SK-N-SH (cell line): ENCODE data around the gene ITGA6. TPM values are rescaled to one million over a fixed set of nuclear protein-coding genes. Genes with fewer than 3 reads are reported as not detected.

Experiments
- CTCF ChIA-PET: fragments of 300-600, 350-600 bp; formaldehyde crosslinking; extraction: SDS; loops from one replicate; lab custom pipeline; 2021; lab: Yijun Ruan, JAX
- POLR2A ChIA-PET: fragments of 350-600 bp; sonication (Branson Sonifier 250); formaldehyde crosslinking; extraction: SDS; loops from one replicate; lab custom pipeline; 2020; ENCODE audit warnings: antibody characterized with exemption, inconsistent platforms; lab: Yijun Ruan, JAX
- DNase-seq: peaks from one replicate; pipeline ENCODE4 v3.0.0; 2012
- H2AFZ ChIP-seq: fragments of 200-600 bp; sonication (generic); 2 replicates; pipeline ENCODE4 v1.8.1; 2016; ENCODE audit warnings: antibody characterized with exemption, mild to moderate bottlenecking, low read depth
- H3F3A ChIP-seq: fragments of 200-600 bp; sonication (generic); replicated peaks from 2 replicates; pipeline ENCODE3; 2016; ENCODE audit warnings: antibody characterized with exemption, mild to moderate bottlenecking; ENCODE audit not compliant: insufficient read depth
- H3K27ac ChIP-seq, 2 experiments: fragments of 200-500 bp in 1 of 2; fragments of 200-600 bp in 1 of 2; sonication (Bioruptor generic) in 1 of 2; sonication (generic), shearing (Covaris generic) in 1 of 2; 2 replicates each; pipeline versions ENCODE4 v1.5.1 to v1.6.1; 2014 to 2016; ENCODE audit warnings: low read depth in 2 of 2, inconsistent platforms in 1 of 2, low read length in 1 of 2, mild to moderate bottlenecking in 1 of 2, mixed read lengths in 1 of 2
- H3K27me3 ChIP-seq: fragments of 200-600 bp; sonication (generic), shearing (Covaris generic); 2 replicates; pipeline ENCODE4 v1.6.1; 2016; ENCODE audit warnings: mixed run types; ENCODE audit not compliant: insufficient read depth
- H3K36me3 ChIP-seq, 2 experiments: fragments of 200-500 bp in 1 of 2; fragments of 200-600 bp in 1 of 2; sonication (Bioruptor generic) in 1 of 2; sonication (generic) in 1 of 2; replicated peaks in 1 of 2; 2 replicates each; pipeline versions ENCODE3 to v1.5.1; 2014 to 2016; ENCODE audit warnings: low read length in 1 of 2, mild to moderate bottlenecking in 1 of 2; ENCODE audit not compliant: insufficient read depth in 2 of 2, control insufficient read depth in 1 of 2
- H3K4me1 ChIP-seq, 2 experiments: fragments of 200-500 bp in 1 of 2; fragments of 200-600 bp in 1 of 2; sonication (Bioruptor generic) in 1 of 2; sonication (generic), shearing (Covaris generic) in 1 of 2; 2 replicates each; pipeline versions ENCODE4 v1.5.1 to v1.6.1; 2014 to 2016; ENCODE audit warnings: low read depth in 1 of 2, low read length in 1 of 2, mixed run types in 1 of 2; ENCODE audit not compliant: insufficient read depth in 2 of 2, control insufficient read depth in 1 of 2
- H3K4me2 ChIP-seq: fragments of 200-600 bp; sonication (generic), shearing (Covaris generic); 2 replicates; pipeline ENCODE4 v1.6.1; 2017; ENCODE audit warnings: mixed run types
- H3K4me3 ChIP-seq, 2 experiments: fragments of 200-500 bp in 1 of 2; fragments of 200-600 bp in 1 of 2; sonication (Bioruptor generic) in 1 of 2; sonication (generic), shearing (Covaris generic) in 1 of 2; 2 replicates each; pipeline versions ENCODE4 v1.5.1 to v1.8.1; 2014 to 2016; ENCODE audit warnings: low read depth in 2 of 2, inconsistent platforms in 1 of 2, low read length in 1 of 2, mild to moderate bottlenecking in 1 of 2, mixed read lengths in 1 of 2, moderate library complexity in 1 of 2
- H3K79me2 ChIP-seq: fragments of 200-600 bp; sonication (generic); 2 replicates; pipeline ENCODE4 v1.8.1; 2017; ENCODE audit warnings: mild to moderate bottlenecking; ENCODE audit not compliant: insufficient read depth
- H3K9ac ChIP-seq: fragments of 200-600 bp; sonication (generic); 2 replicates; pipeline ENCODE4 v1.6.1; 2017; ENCODE audit warnings: mixed run types
- H3K9me2 ChIP-seq: fragments of 200-600 bp; sonication (generic); 2 replicates; pipeline ENCODE4 v1.6.1; 2017; ENCODE audit warnings: mixed run types
- H3K9me3 ChIP-seq: fragments of 200-600 bp; sonication (generic); 2 replicates; pipeline ENCODE4 v1.6.1; 2017; ENCODE audit warnings: mixed run types, mild to moderate bottlenecking, moderate library complexity
- H4K20me1 ChIP-seq: fragments of 200-600 bp; sonication (generic); 2 replicates; pipeline ENCODE4 v1.6.1; 2017; ENCODE audit warnings: mild to moderate bottlenecking, mixed run types; ENCODE audit not compliant: insufficient read depth
- CHD2 ChIP-seq: fragments of 150-350 bp; IDR thresholded peaks from 2 replicates; pipeline ENCODE4 v1.6.1; 2018; ENCODE audit warnings: low read length; ENCODE audit not compliant: partially characterized antibody
- EZH2phosphoT487 ChIP-seq: fragments of 200-600 bp; sonication (generic); IDR thresholded peaks from 2 replicates; pipeline ENCODE4 v1.6.1; 2017; ENCODE audit warnings: low read depth, mixed run types, mild to moderate bottlenecking, antibody characterized with exemption, moderate library complexity, borderline replicate concordance
- FOXJ3 ChIP-seq: sonication (generic); formaldehyde crosslinking; IDR thresholded peaks from 2 replicates; pipeline ENCODE4 v1.5.1; 2020; ENCODE audit warnings: mild to moderate bottlenecking, missing genetic modification reagents
- FOXM1 ChIP-seq: IDR thresholded peaks from 2 replicates; pipeline ENCODE4 v1.4.0; 2012; ENCODE audit warnings: low read depth, mild to moderate bottlenecking
- NRF1 ChIP-seq: IDR thresholded peaks from 2 replicates; pipeline ENCODE4 v1.6.1; 2012; ENCODE audit warnings: low read depth, mild to moderate bottlenecking, low read length
- POLR2AphosphoS5 ChIP-seq: IDR thresholded peaks from 2 replicates; pipeline ENCODE4 v1.6.1; 2012; ENCODE audit warnings: low read depth, low read length
- RAD21 ChIP-seq: IDR thresholded peaks from 2 replicates; pipeline ENCODE4 v1.6.1; 2012; ENCODE audit warnings: mild to moderate bottlenecking, low read length
- RFX5 ChIP-seq: IDR thresholded peaks from 2 replicates; pipeline ENCODE4 v1.6.1; 2012; ENCODE audit warnings: mild to moderate bottlenecking, improper control_type of control experiment, low read length
- SIN3A ChIP-seq: IDR thresholded peaks from 2 replicates; pipeline ENCODE4 v1.6.1; 2012; ENCODE audit warnings: low read depth, mild to moderate bottlenecking, low read length, moderate library complexity, borderline replicate concordance
- SMC3 ChIP-seq: IDR thresholded peaks from 2 replicates; pipeline ENCODE4 v1.6.1; 2012; ENCODE audit warnings: low read depth, low read length, improper control_type of control experiment
- TEAD4 ChIP-seq: IDR thresholded peaks from 2 replicates; pipeline ENCODE4 v1.4.0; 2012; ENCODE audit warnings: mild to moderate bottlenecking, borderline replicate concordance; ENCODE audit not compliant: insufficient read depth
- YY1 ChIP-seq: IDR thresholded peaks from 2 replicates; pipeline ENCODE4 v1.4.0; 2012; ENCODE audit warnings: low read depth, mild to moderate bottlenecking
- WGBS: methylation state at CpG from one replicate; pipeline ENCODE4 v1.1.6; 2017; ENCODE audit warnings: low lambda C conversion rate; 5-methylcytosine and 5-hydroxymethylcytosine counted together
- polyA plus RNA-seq, 3 experiments: library from polyadenylated mRNA; depleted of rRNA; stranded (reverse); fragments of >200 nt; gene quantifications; 2 replicates each; pipeline ENCODE4 v1.2.3, GENCODE V29; 2012
- TF ChIP-seq, protein P1 (sequence below): IDR thresholded peaks from 2 replicates; pipeline ENCODE4 v1.6.1; 2012; ENCODE audit warnings: mild to moderate bottlenecking, low read depth, low read length, moderate library complexity
- TF ChIP-seq, protein P2 (sequence below): IDR thresholded peaks from 2 replicates; pipeline ENCODE4 v1.4.0; 2012; ENCODE audit warnings: low read depth, borderline replicate concordance
- TF ChIP-seq, protein P3 (sequence below): IDR thresholded peaks from 2 replicates; pipeline ENCODE4 v1.4.0; 2012; ENCODE audit warnings: low read depth

Gene ITGA6
- polyA plus RNA-seq, 1 of the 3 experiments (the other 2 are of a cell fraction) = 26.0 TPM

DNA sequence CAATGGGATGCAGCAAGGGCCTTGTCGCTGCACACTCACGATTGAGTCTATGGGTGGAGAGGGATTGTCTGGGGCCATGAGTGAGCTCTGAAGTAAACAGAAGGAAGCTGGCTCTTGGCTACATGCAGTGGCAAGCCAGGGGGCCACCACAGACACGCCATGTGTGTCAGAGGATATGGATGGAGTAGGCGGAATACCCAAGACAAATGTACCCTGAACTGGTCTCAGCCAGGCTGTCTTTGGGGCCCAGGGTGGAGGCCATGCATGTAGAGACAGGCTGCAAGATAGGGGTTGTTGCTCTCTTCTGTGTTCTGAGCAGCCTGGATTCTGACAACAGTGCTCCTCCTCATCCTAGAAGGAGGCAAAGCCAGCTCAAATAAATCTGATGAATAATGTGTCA lies 24.0 kb upstream of the ITGA6 start:
- Histone ChIP-seq H3K9ac (no peak overlapping the region), H3F3A (peaks cover 19% of the 10 kb centered on the region), H3K4me3 (no peak overlapping the region), H3K27me3 (no peaks in the 10 kb centered on the region), H3K79me2 (no peaks in the 10 kb centered on the region), H4K20me1 (no peaks in the 10 kb centered on the region), H3K9me2 (no peaks in the 10 kb centered on the region), H3K36me3 (no peaks in the 10 kb centered on the region), H3K4me1 (peaks cover 0 to 3% of the 10 kb centered on the region in 2 experiments; a peak in 2 of 4 replicates), H3K27ac (no peak overlapping the region), H3K9me3 (no peaks in the 10 kb centered on the region), H2AFZ (no peak overlapping the region), H3K4me2 (no peak overlapping the region)
- WGBS = 84% methylated on average over 2 of the region's 4 CpGs
- no peak for DNase-seq
- TF ChIP-seq TEAD4 (no peak), FOXJ3 (CRISPR knock-in tag) (no peak)
- ChIA-PET CTCF (no interaction called here), POLR2A (no interaction called here)

DNA sequence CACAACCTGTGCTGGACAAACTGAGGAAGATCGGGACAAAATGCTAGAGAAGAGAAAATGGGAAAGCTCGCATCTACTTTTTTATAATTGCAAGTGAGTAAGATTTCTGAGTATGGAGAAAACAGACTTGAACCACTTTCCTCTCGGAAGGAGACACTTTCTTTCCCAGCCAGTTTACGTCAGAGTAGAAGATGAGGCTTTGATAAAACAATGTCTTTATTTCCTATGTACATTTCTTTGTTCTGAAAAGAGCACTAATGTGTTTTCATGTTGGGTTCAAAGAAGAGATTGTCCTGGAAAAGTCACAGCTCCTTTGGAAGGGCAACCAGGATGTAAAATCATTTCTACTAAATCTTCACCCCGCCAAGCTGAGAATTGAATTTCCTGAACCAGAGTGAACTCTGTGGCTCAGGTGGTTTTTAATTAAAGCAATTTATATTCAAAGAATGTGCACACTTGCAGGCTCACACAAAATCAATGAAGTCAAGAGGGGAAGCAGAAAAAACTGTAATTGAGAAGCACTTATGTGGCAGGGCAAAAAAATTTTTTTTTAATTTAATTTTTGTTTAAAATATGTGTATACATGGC lies 23.4 kb upstream of the ITGA6 start:
- H3K9ac ChIP-seq = no peak overlapping the region

More for the DNA sequence above, 23.4 kb upstream of the ITGA6 start:
- Histone ChIP-seq H2AFZ (no peak overlapping the region), H3K9me3 (no peaks in the 10 kb centered on the region), H3K27me3 (no peaks in the 10 kb centered on the region), H3F3A (peaks cover 19% of the 10 kb centered on the region), H3K4me3 (no peak overlapping the region), H3K4me2 (no peak overlapping the region), H3K36me3 (no peaks in the 10 kb centered on the region), H3K27ac (no peak overlapping the region), H3K9me2 (no peaks in the 10 kb centered on the region), H3K4me1 (peaks cover 0 to 4% of the 10 kb centered on the region in 2 experiments; a peak in 2 of 4 replicates), H4K20me1 (no peaks in the 10 kb centered on the region), H3K79me2 (no peaks in the 10 kb centered on the region)
- POLR2A ChIA-PET = no interaction called here
- no peak for TF ChIP-seq POLR2AphosphoS5
- TF ChIP-seq TEAD4 = no peak
- TF ChIP-seq FOXJ3 (CRISPR knock-in tag) = no peak
- no peak for TF ChIP-seq SMC3
- TF ChIP-seq RFX5 = no peak
- TF ChIP-seq, protein P1, sequence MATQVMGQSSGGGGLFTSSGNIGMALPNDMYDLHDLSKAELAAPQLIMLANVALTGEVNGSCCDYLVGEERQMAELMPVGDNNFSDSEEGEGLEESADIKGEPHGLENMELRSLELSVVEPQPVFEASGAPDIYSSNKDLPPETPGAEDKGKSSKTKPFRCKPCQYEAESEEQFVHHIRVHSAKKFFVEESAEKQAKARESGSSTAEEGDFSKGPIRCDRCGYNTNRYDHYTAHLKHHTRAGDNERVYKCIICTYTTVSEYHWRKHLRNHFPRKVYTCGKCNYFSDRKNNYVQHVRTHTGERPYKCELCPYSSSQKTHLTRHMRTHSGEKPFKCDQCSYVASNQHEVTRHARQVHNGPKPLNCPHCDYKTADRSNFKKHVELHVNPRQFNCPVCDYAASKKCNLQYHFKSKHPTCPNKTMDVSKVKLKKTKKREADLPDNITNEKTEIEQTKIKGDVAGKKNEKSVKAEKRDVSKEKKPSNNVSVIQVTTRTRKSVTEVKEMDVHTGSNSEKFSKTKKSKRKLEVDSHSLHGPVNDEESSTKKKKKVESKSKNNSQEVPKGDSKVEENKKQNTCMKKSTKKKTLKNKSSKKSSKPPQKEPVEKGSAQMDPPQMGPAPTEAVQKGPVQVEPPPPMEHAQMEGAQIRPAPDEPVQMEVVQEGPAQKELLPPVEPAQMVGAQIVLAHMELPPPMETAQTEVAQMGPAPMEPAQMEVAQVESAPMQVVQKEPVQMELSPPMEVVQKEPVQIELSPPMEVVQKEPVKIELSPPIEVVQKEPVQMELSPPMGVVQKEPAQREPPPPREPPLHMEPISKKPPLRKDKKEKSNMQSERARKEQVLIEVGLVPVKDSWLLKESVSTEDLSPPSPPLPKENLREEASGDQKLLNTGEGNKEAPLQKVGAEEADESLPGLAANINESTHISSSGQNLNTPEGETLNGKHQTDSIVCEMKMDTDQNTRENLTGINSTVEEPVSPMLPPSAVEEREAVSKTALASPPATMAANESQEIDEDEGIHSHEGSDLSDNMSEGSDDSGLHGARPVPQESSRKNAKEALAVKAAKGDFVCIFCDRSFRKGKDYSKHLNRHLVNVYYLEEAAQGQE = no peak
- no peak for TF ChIP-seq SIN3A
- TF ChIP-seq, protein P2, sequence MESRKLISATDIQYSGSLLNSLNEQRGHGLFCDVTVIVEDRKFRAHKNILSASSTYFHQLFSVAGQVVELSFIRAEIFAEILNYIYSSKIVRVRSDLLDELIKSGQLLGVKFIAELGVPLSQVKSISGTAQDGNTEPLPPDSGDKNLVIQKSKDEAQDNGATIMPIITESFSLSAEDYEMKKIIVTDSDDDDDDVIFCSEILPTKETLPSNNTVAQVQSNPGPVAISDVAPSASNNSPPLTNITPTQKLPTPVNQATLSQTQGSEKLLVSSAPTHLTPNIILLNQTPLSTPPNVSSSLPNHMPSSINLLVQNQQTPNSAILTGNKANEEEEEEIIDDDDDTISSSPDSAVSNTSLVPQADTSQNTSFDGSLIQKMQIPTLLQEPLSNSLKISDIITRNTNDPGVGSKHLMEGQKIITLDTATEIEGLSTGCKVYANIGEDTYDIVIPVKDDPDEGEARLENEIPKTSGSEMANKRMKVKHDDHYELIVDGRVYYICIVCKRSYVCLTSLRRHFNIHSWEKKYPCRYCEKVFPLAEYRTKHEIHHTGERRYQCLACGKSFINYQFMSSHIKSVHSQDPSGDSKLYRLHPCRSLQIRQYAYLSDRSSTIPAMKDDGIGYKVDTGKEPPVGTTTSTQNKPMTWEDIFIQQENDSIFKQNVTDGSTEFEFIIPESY = no peak
- TF ChIP-seq NRF1 = no peak
- no peak for TF ChIP-seq CHD2
- no peak for TF ChIP-seq EZH2phosphoT487
- no peak for TF ChIP-seq FOXM1
- no peak for TF ChIP-seq YY1
- TF ChIP-seq, protein P3, sequence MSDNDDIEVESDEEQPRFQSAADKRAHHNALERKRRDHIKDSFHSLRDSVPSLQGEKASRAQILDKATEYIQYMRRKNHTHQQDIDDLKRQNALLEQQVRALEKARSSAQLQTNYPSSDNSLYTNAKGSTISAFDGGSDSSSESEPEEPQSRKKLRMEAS = no peak
- no peak for TF ChIP-seq RAD21
- DNase-seq = no peak
- 88% methylated on average over 5 of the region's 5 CpGs for whole genome bisulfite sequencing
- CTCF ChIA-PET = interaction anchor here (0.7 to 1.3 kb wide), 2 partner anchors 21 to 24 kb away, joined by 3 to 4 read pairs; partner anchors contain the start of gene ITGA6
